PC-9 (cell line): ENCODE results near the gene PRR35.
"Not testable (repeated sequence)": the region's sequence is repeated elsewhere in the genome, so short reads cannot be mapped to it uniquely, and the experiment has no call there.

ENCODE experiments used
- EZH2 ChIP-seq: fragments of 200-600 bp; sonication (generic); IDR thresholded peaks from 2 replicates; pipeline ENCODE4 v1.8.0; 2017; ENCODE audit warnings: antibody characterized with exemption, low read depth
- TF ChIP-seq, protein P1 (sequence below): fragments of 200-600 bp; sonication (generic); conservative IDR thresholded peaks from 2 replicates; pipeline ENCODE4 v1.6.1; 2017; ENCODE audit warnings: mixed run types, antibody characterized with exemption, mild to moderate bottlenecking, moderate library complexity

GRCh38 chr16:597655-598054, 37.5 kb downstream of the PRR35 start:
- TF ChIP-seq, protein P1, sequence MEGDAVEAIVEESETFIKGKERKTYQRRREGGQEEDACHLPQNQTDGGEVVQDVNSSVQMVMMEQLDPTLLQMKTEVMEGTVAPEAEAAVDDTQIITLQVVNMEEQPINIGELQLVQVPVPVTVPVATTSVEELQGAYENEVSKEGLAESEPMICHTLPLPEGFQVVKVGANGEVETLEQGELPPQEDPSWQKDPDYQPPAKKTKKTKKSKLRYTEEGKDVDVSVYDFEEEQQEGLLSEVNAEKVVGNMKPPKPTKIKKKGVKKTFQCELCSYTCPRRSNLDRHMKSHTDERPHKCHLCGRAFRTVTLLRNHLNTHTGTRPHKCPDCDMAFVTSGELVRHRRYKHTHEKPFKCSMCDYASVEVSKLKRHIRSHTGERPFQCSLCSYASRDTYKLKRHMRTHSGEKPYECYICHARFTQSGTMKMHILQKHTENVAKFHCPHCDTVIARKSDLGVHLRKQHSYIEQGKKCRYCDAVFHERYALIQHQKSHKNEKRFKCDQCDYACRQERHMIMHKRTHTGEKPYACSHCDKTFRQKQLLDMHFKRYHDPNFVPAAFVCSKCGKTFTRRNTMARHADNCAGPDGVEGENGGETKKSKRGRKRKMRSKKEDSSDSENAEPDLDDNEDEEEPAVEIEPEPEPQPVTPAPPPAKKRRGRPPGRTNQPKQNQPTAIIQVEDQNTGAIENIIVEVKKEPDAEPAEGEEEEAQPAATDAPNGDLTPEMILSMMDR, result not testable (repeated sequence)
- not testable (repeated sequence) for TF ChIP-seq EZH2
